Naive thymus-derived CD4-positive, alpha-beta T cell (primary cell): ENCODE data around the gene DMRT1. TPM values are rescaled to one million over a fixed set of nuclear protein-coding genes. Genes with fewer than 3 reads are reported as not detected.

Experiments
- ATAC-seq: fragments of 150-1000 bp; cut with Tn5 transposase; 2 replicates; pipeline ENCODE4 v1.10.0; 2021; ENCODE audit warnings: mild to moderate bottlenecking, moderate library complexity
- CTCF ChIA-PET: fragments of 350-600 bp; sonication (Branson Sonifier 250); formaldehyde crosslinking; loops from one replicate; lab custom pipeline; 2021; ENCODE audit warnings: antibody characterized with exemption; lab: Charles Lee
- POLR2A ChIA-PET: fragments of 350-600 bp; sonication (Branson Sonifier 250); formaldehyde crosslinking; loops from one replicate; lab custom pipeline; 2021; ENCODE audit warnings: antibody characterized with exemption, inconsistent platforms; lab: Charles Lee
- DNase-seq, 9 donors: peaks; one replicate each; pipeline versions ENCODE4 v3.0.0 to v3.0.0-alpha.2; 2020 to 2022; ENCODE audit warnings: mixed read lengths in 1 of 9
- H3K27ac ChIP-seq: one replicate; pipeline ENCODE4 v1.7.0; 2013; ENCODE audit warnings: mild to moderate bottlenecking, low read depth, low read length, moderate library complexity
- H3K27me3 ChIP-seq, 2 donors: one replicate each; pipeline ENCODE4 v1.7.0; 2013; ENCODE audit warnings: low read length in 2 of 2, mild to moderate bottlenecking in 2 of 2, moderate library complexity in 2 of 2; ENCODE audit not compliant: control insufficient read depth in 2 of 2, insufficient read depth in 2 of 2
- H3K36me3 ChIP-seq, 3 experiments: 1 replicate in 2 of 3; 2 replicates in 1 of 3; pipeline ENCODE4 v1.7.0; 2013; ENCODE audit warnings: low read length in 3 of 3, mild to moderate bottlenecking in 3 of 3, moderate library complexity in 1 of 3; ENCODE audit not compliant: insufficient read depth in 3 of 3, control insufficient read depth in 2 of 3
- H3K4me1 ChIP-seq, 2 donors: one replicate each; pipeline ENCODE4 v1.7.0; 2013; ENCODE audit warnings: low read length in 2 of 2, mild to moderate bottlenecking in 2 of 2, moderate library complexity in 1 of 2; ENCODE audit not compliant: control insufficient read depth in 2 of 2, insufficient read depth in 2 of 2
- H3K4me3 ChIP-seq: 2 replicates; pipeline ENCODE4 v1.7.0; 2013; ENCODE audit warnings: mild to moderate bottlenecking, low read length
- H3K9me3 ChIP-seq, 3 experiments: 1 replicate in 2 of 3; 2 replicates in 1 of 3; pipeline ENCODE4 v1.7.0; 2013; ENCODE audit warnings: low read length in 3 of 3; ENCODE audit not compliant: control insufficient read depth in 2 of 3
- H3K27ac Mint-ChIP-seq, 9 donors: one replicate each; pipeline ENCODE4 v1.8.0; 2020 to 2022; ENCODE audit warnings: mixed read lengths in 9 of 9, mild to moderate bottlenecking in 8 of 9, moderate library complexity in 5 of 9, inconsistent platforms in 2 of 9
- H3K27me3 Mint-ChIP-seq, 5 donors: one replicate each; pipeline ENCODE4 v1.8.0; 2021 to 2022; ENCODE audit warnings: mixed read lengths in 5 of 5, mild to moderate bottlenecking in 1 of 5
- H3K36me3 Mint-ChIP-seq, 5 donors: one replicate each; pipeline ENCODE4 v1.8.0; 2020 to 2022; ENCODE audit warnings: mixed read lengths in 5 of 5, mild to moderate bottlenecking in 3 of 5, inconsistent platforms in 1 of 5
- H3K4me1 Mint-ChIP-seq, 7 donors: one replicate each; pipeline ENCODE4 v1.8.0; 2020 to 2022; ENCODE audit warnings: mixed read lengths in 7 of 7, mild to moderate bottlenecking in 3 of 7, inconsistent platforms in 1 of 7
- H3K4me3 Mint-ChIP-seq, 10 donors: one replicate each; pipeline ENCODE4 v1.8.0; 2020 to 2022; ENCODE audit warnings: mild to moderate bottlenecking in 10 of 10, mixed read lengths in 10 of 10, moderate library complexity in 6 of 10, inconsistent platforms in 2 of 10
- H3K9me3 Mint-ChIP-seq, 11 donors: one replicate each; pipeline ENCODE4 v1.8.0; 2020 to 2022; ENCODE audit warnings: mixed read lengths in 11 of 11, mild to moderate bottlenecking in 4 of 11, inconsistent platforms in 1 of 11, moderate library complexity in 1 of 11
- intact Hi-C, 2 donors: fragments of 100-400 bp; cut with micrococcal nuclease; formaldehyde crosslinking; loops; one replicate each; pipeline ENCODE4 v1.15.1; 2023
- polyA plus RNA-seq, 2 donors: library from polyadenylated mRNA; unstranded; fragments of 300-500 nt; fragmentation: Illumina TruSeq; gene quantifications; one replicate each; pipeline ENCODE4 v1.2.3, GENCODE V29; 2021
- total RNA-seq, 6 experiments: library from RNA in 5 of 6; stranded (reverse) in 5 of 6; gene quantifications; 1 replicate in 5 of 6; 2 replicates in 1 of 6; pipeline ENCODE4 v1.2.3 and lab custom pipeline; 2021 to 2026

The DMRT1 gene
- total and polyA plus RNA-seq, 7 experiments from 2014 or later: not detected

GRCh38 chr9:971901-972500 is 130.5 kb downstream of the DMRT1 start:
- H3K4me3 ChIP-seq: no peak overlapping the region
- H3K36me3 ChIP-seq: no peaks in the 10 kb centered on the region
- Mint-ChIP-seq H3K9me3 (peaks cover 0 to 24% (median 5%) of the 10 kb centered on the region in 11 donors), H3K4me3 (peak overlapping the region in 9 of 10 donors; percentile 2 to 71 (median 56)), H3K36me3 (peaks cover 0 to 5% (median 0%) of the 10 kb centered on the region in 5 donors), H3K27me3 (peaks cover 65 to 87% (median 71%) of the 10 kb centered on the region in 5 donors), H3K27ac (peak overlapping the region in 1 of 9 donors; percentile 52), H3K4me1 (peaks cover 15 to 54% (median 38%) of the 10 kb centered on the region in 7 donors)
- H3K4me1 ChIP-seq: peaks cover 0 to 4% of the 10 kb centered on the region in 2 donors
- CTCF ChIA-PET: no interaction called here
- no peak overlapping the region for H3K27ac ChIP-seq
- no peaks in the 10 kb centered on the region for H3K9me3 ChIP-seq
- intact Hi-C loops: loop anchor here in 1 of 2 donors (2.0 kb wide), 1 partner anchor 77 kb away; no protein-coding TSS in a partner anchor
- H3K27me3 ChIP-seq: peaks cover 7 to 48% of the 10 kb centered on the region in 2 donors
- no peak for ATAC-seq
- POLR2A ChIA-PET: no interaction called here
- DNase-seq: no peak

- H3K4me3 ChIP-seq: no peak overlapping the region
- H3K4me1 Mint-ChIP-seq: peaks cover 16 to 53% (median 39%) of the 10 kb centered on the region in 7 donors
- CTCF ChIA-PET: no interaction called here
- no peak for DNase-seq
- H3K27ac Mint-ChIP-seq: peak overlapping the region in 1 of 9 donors; percentile 52
- peak overlapping the region; percentile 2 to 71 (median 54) for H3K4me3 Mint-ChIP-seq
- peak; percentile 29 for ATAC-seq
- intact Hi-C loops: loop anchor here in 1 of 2 donors (2.0 kb wide), 1 partner anchor 76 kb away; no protein-coding TSS in a partner anchor
- H3K4me1 ChIP-seq: peaks cover 0 to 4% of the 10 kb centered on the region in 2 donors
- H3K27ac ChIP-seq: no peak overlapping the region
- no peaks in the 10 kb centered on the region for H3K9me3 ChIP-seq
- H3K27me3 ChIP-seq: peaks cover 7 to 45% of the 10 kb centered on the region in 2 donors
- peaks cover 0 to 20% (median 5%) of the 10 kb centered on the region in 11 donors for H3K9me3 Mint-ChIP-seq
- no peaks in the 10 kb centered on the region for H3K36me3 ChIP-seq
- H3K27me3 Mint-ChIP-seq: peaks cover 61 to 85% (median 67%) of the 10 kb centered on the region in 5 donors
- POLR2A ChIA-PET: no interaction called here
- peaks cover 0 to 5% (median 0%) of the 10 kb centered on the region in 5 donors for H3K36me3 Mint-ChIP-seq
Observed at GRCh38 chr9:972501-973294, 131.2 kb downstream of the DMRT1 start.

- Mint-ChIP-seq H3K4me1 (peaks cover 13 to 54% (median 44%) of the 10 kb centered on the region in 7 donors), H3K36me3 (peaks cover 0 to 5% (median 0%) of the 10 kb centered on the region in 5 donors), H3K4me3 (peak overlapping the region in 9 of 10 donors; percentile 0 to 71 (median 35)), H3K27me3 (peaks cover 61 to 85% (median 67%) of the 10 kb centered on the region in 5 donors), H3K27ac (peak overlapping the region in 1 of 9 donors; percentile 32), H3K9me3 (peaks cover 0 to 16% (median 4%) of the 10 kb centered on the region in 11 donors)
- no peaks in the 10 kb centered on the region for H3K9me3 ChIP-seq
- H3K27me3 ChIP-seq: peaks cover 7 to 40% of the 10 kb centered on the region in 2 donors
- H3K27ac ChIP-seq: no peak overlapping the region
- CTCF ChIA-PET: no interaction called here
- no peak for DNase-seq
- no peak for ATAC-seq
- POLR2A ChIA-PET: no interaction called here
- H3K4me1 ChIP-seq: peaks cover 0 to 4% of the 10 kb centered on the region in 2 donors
- no peaks in the 10 kb centered on the region for H3K36me3 ChIP-seq
- no peak overlapping the region for H3K4me3 ChIP-seq
- intact Hi-C loops: loop anchor here in 1 of 2 donors (2.0 kb wide), 1 partner anchor 75 kb away; no protein-coding TSS in a partner anchor
Observed at GRCh38 chr9:973295-973834, 131.9 kb downstream of the DMRT1 start.

GRCh38 chr9:974031-974995 is 132.8 kb downstream of the DMRT1 start:
- H3K4me1 ChIP-seq: peaks cover 0 to 4% of the 10 kb centered on the region in 2 donors
- H3K9me3 ChIP-seq: no peaks in the 10 kb centered on the region
- ChIA-PET CTCF (interaction anchor here (0.8 kb wide), 1 partner anchor 31 kb away, joined by 3 read pairs; no protein-coding TSS in a partner anchor), POLR2A (no interaction called here)
- H3K4me1 Mint-ChIP-seq: peaks cover 10 to 48% (median 39%) of the 10 kb centered on the region in 7 donors
- no peak overlapping the region for H3K27ac ChIP-seq
- no peak overlapping the region for H3K4me3 ChIP-seq
- ATAC-seq (no peak), DNase-seq (no peak)
- H3K27ac Mint-ChIP-seq: peak overlapping the region in 1 of 9 donors; percentile 35
- H3K27me3 Mint-ChIP-seq: peaks cover 59 to 85% (median 66%) of the 10 kb centered on the region in 5 donors
- H3K4me3 Mint-ChIP-seq: peak overlapping the region in 9 of 10 donors; percentile 0 to 58 (median 35)
- peaks cover 7 to 40% of the 10 kb centered on the region in 2 donors for H3K27me3 ChIP-seq
- intact Hi-C loops: no loop called here
- peaks cover 0 to 10% (median under 1%) of the 10 kb centered on the region in 11 donors for H3K9me3 Mint-ChIP-seq
- peaks cover 0 to 5% (median 0%) of the 10 kb centered on the region in 5 donors for H3K36me3 Mint-ChIP-seq
- no peaks in the 10 kb centered on the region for H3K36me3 ChIP-seq

GRCh38 chr9:974996-975739 is 133.7 kb downstream of the DMRT1 start:
- no peak overlapping the region for H3K27ac ChIP-seq
- ATAC-seq (no peak), DNase-seq (no peak)
- peaks cover 61 to 87% (median 67%) of the 10 kb centered on the region in 5 donors for H3K27me3 Mint-ChIP-seq
- peaks cover 10 to 43% (median 32%) of the 10 kb centered on the region in 7 donors for H3K4me1 Mint-ChIP-seq
- H3K4me1 ChIP-seq: peaks cover 0 to 4% of the 10 kb centered on the region in 2 donors
- peak overlapping the region in 4 of 10 donors; percentile 35 to 63 (median 44) for H3K4me3 Mint-ChIP-seq
- intact Hi-C loops: no loop called here
- H3K27me3 ChIP-seq: peaks cover 7 to 33% of the 10 kb centered on the region in 2 donors
- peaks cover 0 to 7% (median 0%) of the 10 kb centered on the region in 11 donors for H3K9me3 Mint-ChIP-seq
- CTCF ChIA-PET: interaction anchor here (0.8 kb wide), 1 partner anchor 30 kb away, joined by 3 read pairs; no protein-coding TSS in a partner anchor
- peaks cover 0 to 5% (median 0%) of the 10 kb centered on the region in 5 donors for H3K36me3 Mint-ChIP-seq
- POLR2A ChIA-PET: no interaction called here
- peak overlapping the region in 1 of 9 donors; percentile 75 for H3K27ac Mint-ChIP-seq
- H3K36me3 ChIP-seq: no peaks in the 10 kb centered on the region
- H3K9me3 ChIP-seq: no peaks in the 10 kb centered on the region
- H3K4me3 ChIP-seq: no peak overlapping the region
